DOHH2 (cell line): ENCODE measurements around the gene ARID3B.
"Not testable (repeated sequence)": the region's sequence is repeated elsewhere in the genome, so short reads cannot be mapped to it uniquely, and the experiment has no call there.

Experiments used
- H3F3A ChIP-seq: fragments of 200-600 bp; sonication (generic), shearing (Covaris generic); 2 replicates; pipeline ENCODE4 v1.6.0; 2016; ENCODE audit warnings: antibody characterized with exemption, mild to moderate bottlenecking; ENCODE audit not compliant: control insufficient read depth, insufficient read depth
- H3K27ac ChIP-seq: fragments of 200-600 bp; sonication (generic); 2 replicates; pipeline ENCODE4 v1.5.1; 2014; ENCODE audit warnings: low read depth, mild to moderate bottlenecking, low read length, moderate library complexity
- H3K27me3 ChIP-seq: fragments of 200-600 bp; sonication (generic); 2 replicates; pipeline ENCODE4 v1.6.1; 2014; ENCODE audit warnings: mild to moderate bottlenecking, low read length, mixed read lengths; ENCODE audit not compliant: control insufficient read depth
- H3K36me3 ChIP-seq: fragments of 200-600 bp; sonication (generic); 2 replicates; pipeline ENCODE4 v1.6.1; 2014; ENCODE audit warnings: mild to moderate bottlenecking, low read length, moderate library complexity, mixed read lengths; ENCODE audit not compliant: control insufficient read depth
- H3K4me1 ChIP-seq: fragments of 200-600 bp; sonication (generic); 2 replicates; pipeline ENCODE4 v1.6.1; 2014; ENCODE audit warnings: mild to moderate bottlenecking, low read length, mixed read lengths; ENCODE audit not compliant: control insufficient read depth
- H3K4me2 ChIP-seq: fragments of 200-600 bp; sonication (generic); 2 replicates; pipeline ENCODE4 v1.6.0; 2014; ENCODE audit warnings: mild to moderate bottlenecking, low read length, moderate library complexity
- H3K4me3 ChIP-seq: fragments of 200-600 bp; sonication (generic); 2 replicates; pipeline ENCODE4 v1.5.1; 2014; ENCODE audit warnings: mild to moderate bottlenecking, low read length, mixed read lengths
- H3K79me2 ChIP-seq: fragments of 200-600 bp; sonication (generic); 2 replicates; pipeline ENCODE4 v1.6.1; 2014; ENCODE audit warnings: mild to moderate bottlenecking, low read length, mixed read lengths; ENCODE audit not compliant: control insufficient read depth
- H3K9me2 ChIP-seq: fragments of 200-600 bp; sonication (generic); replicated peaks from 2 replicates; pipeline ENCODE4 v1.6.1; 2014; ENCODE audit warnings: mild to moderate bottlenecking, low read length, mixed read lengths; ENCODE audit not compliant: control insufficient read depth
- H3K9me3 ChIP-seq: fragments of 200-600 bp; sonication (generic); 2 replicates; pipeline ENCODE4 v1.6.1; 2014; ENCODE audit warnings: antibody characterized with exemption, low read length, mixed read lengths; ENCODE audit not compliant: control insufficient read depth, insufficient read depth
- H4K20me1 ChIP-seq: fragments of 200-600 bp; sonication (generic); 2 replicates; pipeline ENCODE4 v1.6.0; 2014; ENCODE audit warnings: low read depth, mild to moderate bottlenecking, antibody characterized with exemption, low read length, moderate library complexity; ENCODE audit not compliant: control insufficient read depth, insufficient read depth
- CTCF ChIP-seq: fragments of 200-600 bp; sonication (generic); IDR thresholded peaks from one replicate; pipeline ENCODE4 v1.5.1; 2014; ENCODE audit warnings: antibody characterized with exemption, mild to moderate bottlenecking, low read depth, low read length; ENCODE audit not compliant: poor library complexity, severe bottlenecking
- EZH2phosphoT487 ChIP-seq: fragments of 200-600 bp; sonication (generic); IDR thresholded peaks from 2 replicates; pipeline ENCODE4 v1.6.1; 2017; ENCODE audit warnings: borderline replicate concordance, mild to moderate bottlenecking, antibody characterized with exemption, low read length, moderate library complexity, mixed read lengths

Gene ARID3B

GRCh38 chr15:74628949-74629348 lies 87.9 kb downstream of the ARID3B start:
- Histone ChIP-seq H3K79me2 (0 out of 2 replicates have a peak, but pooled peaks cover 2% of the 10 kb centered on the region), H3K4me1 (peaks cover 9% of the 10 kb centered on the region), H3K9me2 (no peaks in the 10 kb centered on the region), H3F3A (peaks cover 3% of the 10 kb centered on the region; the same call in 1 of the 2 replicates), H3K9me3 (no peaks in the 10 kb centered on the region), H3K27me3 (no peaks in the 10 kb centered on the region), H3K4me3 (no peak overlapping the region), H3K36me3 (peaks cover 96% of the 10 kb centered on the region), H3K27ac (no peak overlapping the region), H4K20me1 (0 out of 2 replicates have a peak, but pooled peaks cover 5% of the 10 kb centered on the region), H3K4me2 (no peak overlapping the region)
- TF ChIP-seq CTCF (no peak), EZH2phosphoT487 (no peak)

DNA sequence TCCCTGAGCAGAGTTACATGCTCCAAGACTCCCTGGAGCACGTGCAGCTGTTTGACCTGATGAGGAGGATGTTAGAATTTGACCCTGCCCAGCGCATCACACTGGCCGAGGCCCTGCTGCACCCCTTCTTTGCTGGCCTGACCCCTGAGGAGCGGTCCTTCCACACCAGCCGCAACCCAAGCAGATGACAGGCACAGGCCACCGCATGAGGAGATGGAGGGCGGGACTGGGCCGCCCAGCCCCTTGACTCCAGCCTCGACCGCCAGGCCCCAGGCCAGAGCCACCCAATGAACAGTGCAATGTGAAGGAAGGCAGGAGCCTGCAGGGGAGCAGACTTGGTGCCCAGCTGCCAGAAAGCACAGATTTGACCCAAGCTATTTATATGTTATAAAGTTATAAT lies 88.7 kb downstream of the ARID3B start:
- H4K20me1 ChIP-seq, H3K4me1 ChIP-seq, H3K4me3 ChIP-seq, H3K79me2 ChIP-seq, H3K9me2 ChIP-seq, H3K27ac ChIP-seq, H3K27me3 ChIP-seq, H3K9me3 ChIP-seq, H3K4me2 ChIP-seq, H3F3A ChIP-seq: not testable (repeated sequence)
- peaks cover 96% of the 10 kb centered on the region for H3K36me3 ChIP-seq

GRCh38 chr15:74630284-74631086 lies 89.5 kb downstream of the ARID3B start:
- Histone ChIP-seq H3F3A (peaks cover 3% of the 10 kb centered on the region; the same call in 1 of the 2 replicates), H3K27ac (peak overlapping the region; percentile 5; the same call in 1 of the 2 replicates), H3K27me3 (no peaks in the 10 kb centered on the region), H4K20me1 (0 out of 2 replicates have a peak, but pooled peaks cover 5% of the 10 kb centered on the region), H3K79me2 (0 out of 2 replicates have a peak, but pooled peaks cover 2% of the 10 kb centered on the region), H3K4me3 (no peak overlapping the region), H3K4me1 (peaks cover 9% of the 10 kb centered on the region), H3K9me3 (no peaks in the 10 kb centered on the region), H3K4me2 (no peak overlapping the region), H3K36me3 (peaks cover 95% of the 10 kb centered on the region), H3K9me2 (no peaks in the 10 kb centered on the region)
- no peak for TF ChIP-seq CTCF
- TF ChIP-seq EZH2phosphoT487 = no peak

GRCh38 chr15:74631087-74631385 lies 90.0 kb downstream of the ARID3B start:
- Histone ChIP-seq H3K36me3 (peaks cover 92% of the 10 kb centered on the region), H3K4me2 (no peak overlapping the region), H3K27me3 (no peaks in the 10 kb centered on the region)

More at GRCh38 chr15:74631087-74631385, 90.0 kb downstream of the ARID3B start:
- H4K20me1 ChIP-seq = 0 out of 2 replicates have a peak, but pooled peaks cover 5% of the 10 kb centered on the region
- no peak overlapping the region for H3K27ac ChIP-seq
- TF ChIP-seq CTCF (no peak), EZH2phosphoT487 (no peak)
- H3K9me3 ChIP-seq = no peaks in the 10 kb centered on the region
- H3F3A ChIP-seq = peaks cover 3% of the 10 kb centered on the region; the same call in 1 of the 2 replicates
- H3K9me2 ChIP-seq = no peaks in the 10 kb centered on the region
- H3K4me1 ChIP-seq = peaks cover 9% of the 10 kb centered on the region
- 0 out of 2 replicates have a peak, but pooled peaks cover 2% of the 10 kb centered on the region for H3K79me2 ChIP-seq
- H3K4me3 ChIP-seq = no peak overlapping the region
